GM19372 (cell line): ENCODE measurements around the gene GGA3.
"Not testable (repeated sequence)": the region's sequence is repeated elsewhere in the genome, so short reads cannot be mapped to it uniquely, and the experiment has no call there.

ENCODE experiments used
- ATAC-seq: cut with Tn5 transposase; IDR thresholded peaks from one replicate; pipeline ENCODE4 v1.9.1; 2021; ENCODE audit warnings: mild to moderate bottlenecking, low read depth, moderate library complexity; ENCODE audit not compliant: unreplicated experiment

Gene GGA3

GRCh38 chr17:75273977-75274708 is 12.7 kb upstream of the GGA3 start:
- ATAC-seq = no peak

GRCh38 chr17:75272848-75273184 is 11.4 kb upstream of the GGA3 start:
- no peak for ATAC-seq

GRCh38 chr17:75271955-75272847 is 10.8 kb upstream of the GGA3 start:
- no peak for ATAC-seq

- ATAC-seq = peak; percentile 81
These were observed 10.0 kb upstream of the GGA3 start for GRCh38 chr17:75271233-75271954.

GRCh38 chr17:75270966-75271232 is 9.5 kb upstream of the GGA3 start, which contains the start of gene MIF4GD:
MIF4GD (minus strand) TSS chr17:75271231; CDS start chr17:75270195, 1,036 bp downstream.
- ATAC-seq = no peak

GRCh38 chr17:75270218-75270965 is 9.0 kb upstream of the GGA3 start:
- peak; percentile 33 for ATAC-seq

- no peak for ATAC-seq
These were observed 8.4 kb upstream of the GGA3 start for GRCh38 chr17:75269844-75270217.

GRCh38 chr17:75267411-75268232 is 6.2 kb upstream of the GGA3 start:
- no peak for ATAC-seq

GRCh38 chr17:75267153-75267410 is 5.7 kb upstream of the GGA3 start:
- no peak for ATAC-seq

- ATAC-seq = no peak
These were observed 5.1 kb upstream of the GGA3 start for GRCh38 chr17:75266316-75267152.

- ATAC-seq = no peak
These were observed 4.4 kb upstream of the GGA3 start for GRCh38 chr17:75265614-75266315.

GRCh38 chr17:75263055-75263454 is 1.6 kb upstream of the GGA3 start:
- no peak for ATAC-seq

GRCh38 chr17:75262112-75262606 is 753 bp upstream of the GGA3 start:
- no peak for ATAC-seq

- ATAC-seq = peak; percentile 18
These were observed 618 bp downstream of the GGA3 start for GRCh38 chr17:75260641-75261335.

- ATAC-seq = not testable (repeated sequence)
These were observed 4.2 kb downstream of the GGA3 start for GRCh38 chr17:75257228-75257627.

GRCh38 chr17:75255954-75256698 is 5.3 kb downstream of the GGA3 start:
- not testable (repeated sequence) for ATAC-seq
